NCI-H1105 (cell line): ENCODE results near the gene STARD7.
"Not testable (repeated sequence)": the region's sequence is repeated elsewhere in the genome, so short reads cannot be mapped to it uniquely, and the experiment has no call there.

ENCODE experiments used
- DNase-seq: peaks from one replicate; lab custom pipeline; 2025; lab: John Stamatoyannopoulos, UW

STARD7 gene

DNA sequence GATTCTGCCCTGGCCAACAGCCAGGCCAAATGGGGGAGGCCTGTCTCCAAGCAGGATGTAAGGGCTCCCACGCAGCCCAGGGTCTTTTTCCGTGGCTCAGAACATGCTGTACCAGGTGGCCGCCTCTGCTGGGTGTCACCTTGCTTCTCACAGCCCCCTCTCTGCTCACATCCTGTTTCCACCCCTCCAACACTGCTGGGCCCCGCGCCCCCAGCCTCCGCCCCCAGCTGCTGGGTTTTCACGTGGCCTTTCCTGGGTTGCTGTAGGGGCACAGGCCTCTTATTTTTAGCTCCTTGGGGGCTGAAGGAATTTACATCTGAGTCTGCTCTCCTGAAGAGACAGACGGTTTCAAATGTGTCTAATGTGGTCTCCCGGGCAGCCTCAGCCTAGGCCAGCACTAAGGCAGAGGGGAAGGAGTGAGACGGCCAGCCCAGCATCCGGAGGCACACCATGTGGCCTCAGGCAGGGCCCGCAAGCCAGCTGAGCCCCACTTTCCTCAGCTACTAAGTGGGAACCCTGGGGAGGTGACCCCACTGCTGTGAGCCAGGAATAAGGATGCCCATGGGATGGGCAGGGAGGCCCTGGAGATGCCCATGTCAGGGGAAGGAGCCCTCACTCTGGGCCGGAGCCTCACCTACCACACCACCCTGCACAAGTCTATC lies 44.7 kb downstream of the STARD7 start:
- no peak for DNase-seq

DNA sequence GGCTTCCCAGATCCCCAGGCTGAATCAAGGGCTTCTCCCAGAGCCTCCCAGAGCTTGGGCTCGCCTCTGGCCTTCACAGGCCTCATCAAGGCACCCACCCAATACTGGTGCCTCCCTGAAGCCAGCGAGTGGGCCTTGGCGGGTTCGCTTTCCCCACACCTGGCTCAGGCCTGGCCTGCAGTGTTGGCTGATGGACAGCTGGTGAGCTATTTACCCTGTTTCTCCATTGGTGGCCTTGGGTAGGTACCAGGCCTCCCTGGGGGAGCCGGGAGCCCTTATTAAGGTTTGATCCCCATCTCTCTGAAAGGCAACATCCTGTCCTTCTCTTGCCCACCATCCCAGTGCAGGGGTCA lies 45.2 kb downstream of the STARD7 start:
- no peak for DNase-seq

DNA sequence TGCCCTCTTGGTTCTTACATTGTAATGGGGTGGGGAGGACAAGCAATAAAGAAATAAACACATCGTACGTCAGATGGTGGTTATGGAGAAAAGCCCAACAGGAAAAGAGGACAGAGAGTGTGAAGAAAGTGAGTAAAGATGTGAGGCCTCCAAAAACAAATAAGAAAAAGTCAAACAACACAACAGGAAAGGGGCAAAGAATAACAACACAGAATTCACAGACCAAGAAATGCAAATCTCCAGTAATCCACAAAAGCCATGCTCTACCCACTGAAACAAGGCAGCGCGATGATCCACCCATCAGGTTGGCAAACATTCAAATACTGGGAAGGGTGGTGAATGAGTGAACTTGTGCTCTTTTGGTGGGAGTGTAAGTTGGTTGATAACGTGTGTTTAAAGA lies 46.7 kb downstream of the STARD7 start:
- no peak for DNase-seq

DNA sequence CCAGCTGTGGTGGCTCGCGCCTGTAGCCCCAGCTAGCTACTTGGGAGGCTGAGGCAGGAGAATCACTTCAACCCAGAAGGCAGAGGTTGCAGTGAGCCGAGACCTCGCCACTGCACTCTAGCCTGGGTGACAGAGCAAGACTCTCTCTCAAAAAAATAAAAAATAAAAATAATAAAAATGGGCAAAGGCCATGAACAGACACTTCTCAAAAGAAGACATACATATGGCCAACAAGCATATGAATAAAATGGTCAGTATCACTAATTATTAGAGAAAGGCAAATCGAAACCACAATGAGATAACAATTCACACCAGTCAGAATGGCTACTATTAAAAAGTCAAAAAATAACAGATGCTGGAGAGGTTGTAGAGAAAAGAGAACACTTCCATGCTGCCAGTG lies 48.3 kb downstream of the STARD7 start:
- DNase-seq = not testable (repeated sequence)

DNA sequence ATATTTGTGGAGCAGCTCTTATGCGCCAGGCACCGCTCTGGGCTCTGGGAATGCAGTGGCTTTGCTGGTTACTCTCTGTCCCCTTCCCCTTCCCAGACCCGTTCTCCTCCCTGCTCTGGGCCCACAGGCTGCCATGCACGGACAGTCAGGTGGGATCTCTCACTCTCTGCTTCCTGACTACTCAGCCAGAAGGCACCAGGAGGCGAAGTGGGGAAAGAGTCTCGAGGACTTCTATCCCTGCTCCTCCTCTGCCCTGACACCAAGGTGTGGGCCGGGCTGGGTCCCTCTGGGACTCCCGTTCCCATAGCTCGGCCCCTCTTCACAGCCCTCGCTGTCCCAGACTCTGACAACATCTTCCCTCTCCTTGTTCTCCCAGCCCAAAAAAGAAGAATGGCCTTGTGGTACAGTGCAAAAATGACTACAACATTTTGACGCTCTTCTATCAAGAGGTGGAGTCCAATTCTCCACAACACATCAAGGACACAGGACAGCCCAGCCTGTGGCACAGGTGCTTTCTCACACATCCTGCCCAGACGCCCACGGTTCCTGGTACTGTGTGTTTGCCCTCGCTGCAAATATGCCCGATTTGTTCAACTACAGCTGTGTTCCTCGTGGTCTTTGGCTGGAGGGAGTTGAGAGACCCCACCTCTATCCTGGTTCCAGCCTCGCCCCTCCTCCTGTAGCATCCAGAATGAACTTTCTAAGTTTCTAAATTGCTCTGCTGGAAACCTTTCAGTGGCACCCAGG lies 49.4 kb downstream of the STARD7 start:
- DNase-seq = no peak

DNA sequence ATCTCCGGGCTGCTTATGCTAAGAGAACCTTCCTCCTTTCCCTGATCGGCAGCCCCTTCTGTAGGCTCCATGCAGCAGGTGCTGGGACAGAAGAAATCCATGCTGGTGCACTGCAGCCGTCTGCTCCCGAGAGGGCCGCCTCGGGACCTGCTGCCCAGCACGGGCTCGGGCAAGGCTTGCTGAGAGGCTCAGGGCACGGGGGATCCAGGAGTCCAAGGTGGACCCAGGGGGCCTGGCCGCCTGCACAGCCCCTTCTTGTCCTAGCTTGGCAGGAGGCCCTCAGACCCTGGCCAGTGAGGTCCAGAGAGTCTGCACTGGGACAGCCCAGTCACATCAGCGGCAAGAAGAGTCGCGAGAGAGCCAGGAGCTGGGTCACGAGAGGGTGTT lies 50.1 kb downstream of the STARD7 start:
- DNase-seq = no peak

DNA sequence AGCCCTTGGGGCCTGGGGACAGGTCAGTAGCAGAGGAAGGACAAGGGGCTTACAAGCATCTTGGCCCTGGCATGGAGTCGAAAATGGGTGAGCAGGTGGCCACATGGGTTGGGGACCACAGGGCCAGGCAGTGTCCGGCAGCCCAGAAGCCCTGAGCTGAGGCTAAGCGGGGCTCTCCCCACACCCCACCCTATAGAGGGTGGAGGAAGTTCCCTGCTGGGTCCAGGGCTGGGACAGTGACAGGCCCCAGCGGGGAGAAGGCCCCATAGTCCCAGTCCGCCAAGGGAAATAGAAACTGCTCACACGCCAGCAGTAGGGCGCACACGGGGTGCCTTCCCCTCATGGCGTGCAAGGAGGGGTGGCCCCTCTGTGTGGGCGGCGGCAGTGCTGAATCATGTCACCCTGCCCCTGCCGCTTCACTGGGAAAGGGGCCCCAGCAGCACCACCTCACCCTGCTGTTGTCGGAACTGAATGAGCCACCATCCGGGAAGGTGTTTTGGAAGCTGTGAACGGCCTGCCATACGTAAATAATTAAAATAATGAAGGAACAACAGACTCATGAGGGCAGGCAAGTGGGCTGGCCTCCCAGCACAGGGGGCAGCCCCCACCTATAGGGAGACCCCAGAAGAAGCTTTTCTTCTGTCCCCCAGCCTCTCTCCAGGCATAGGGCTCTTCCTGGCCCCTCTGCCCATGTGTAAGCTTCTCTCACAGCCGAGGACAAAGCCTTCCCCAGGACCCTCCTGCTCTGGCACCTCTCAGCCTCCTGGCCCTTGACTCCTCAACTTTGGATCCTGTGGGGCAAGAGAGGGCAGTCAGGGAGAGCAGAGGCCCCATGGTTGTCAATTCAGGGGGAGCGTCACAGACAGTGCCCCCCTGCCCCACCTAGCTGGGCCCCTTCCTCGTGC lies 50.7 kb downstream of the STARD7 start:
- DNase-seq = no peak

DNA sequence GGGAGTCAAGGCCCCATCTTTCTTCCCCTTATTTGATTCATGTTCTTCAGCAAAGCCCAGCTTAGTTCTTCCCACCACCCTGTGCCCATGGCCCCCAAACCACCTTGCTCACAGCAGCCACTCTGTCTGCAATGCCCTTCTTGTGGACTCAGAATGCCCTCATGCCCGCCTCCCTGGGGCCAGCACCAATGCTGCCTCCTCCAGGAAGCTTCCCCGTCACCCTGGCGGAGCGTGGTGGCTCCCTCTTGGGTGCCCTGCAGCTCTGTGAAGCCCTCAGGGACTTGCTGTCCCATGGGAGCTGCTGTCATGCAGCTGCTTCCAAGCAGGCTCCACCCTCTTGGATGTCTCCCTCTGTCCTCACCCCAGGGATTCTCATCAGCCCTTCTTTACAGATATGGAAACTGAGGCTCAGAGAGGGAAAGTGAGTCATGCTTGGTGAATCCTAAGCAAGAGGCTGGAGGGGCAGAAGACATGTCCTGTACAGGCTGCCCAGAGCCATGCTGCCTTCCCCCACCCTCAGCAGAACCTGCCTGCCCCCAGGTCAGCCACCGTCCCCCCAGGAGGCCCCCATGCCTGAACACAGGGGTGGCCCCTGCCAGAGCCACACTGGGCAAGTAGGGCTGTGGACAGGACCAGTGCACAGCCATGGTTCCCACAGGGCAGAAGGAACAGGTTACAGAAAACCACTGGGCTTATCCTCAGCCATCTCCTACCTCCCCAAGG lies 51.5 kb downstream of the STARD7 start:
- no peak for DNase-seq

DNA sequence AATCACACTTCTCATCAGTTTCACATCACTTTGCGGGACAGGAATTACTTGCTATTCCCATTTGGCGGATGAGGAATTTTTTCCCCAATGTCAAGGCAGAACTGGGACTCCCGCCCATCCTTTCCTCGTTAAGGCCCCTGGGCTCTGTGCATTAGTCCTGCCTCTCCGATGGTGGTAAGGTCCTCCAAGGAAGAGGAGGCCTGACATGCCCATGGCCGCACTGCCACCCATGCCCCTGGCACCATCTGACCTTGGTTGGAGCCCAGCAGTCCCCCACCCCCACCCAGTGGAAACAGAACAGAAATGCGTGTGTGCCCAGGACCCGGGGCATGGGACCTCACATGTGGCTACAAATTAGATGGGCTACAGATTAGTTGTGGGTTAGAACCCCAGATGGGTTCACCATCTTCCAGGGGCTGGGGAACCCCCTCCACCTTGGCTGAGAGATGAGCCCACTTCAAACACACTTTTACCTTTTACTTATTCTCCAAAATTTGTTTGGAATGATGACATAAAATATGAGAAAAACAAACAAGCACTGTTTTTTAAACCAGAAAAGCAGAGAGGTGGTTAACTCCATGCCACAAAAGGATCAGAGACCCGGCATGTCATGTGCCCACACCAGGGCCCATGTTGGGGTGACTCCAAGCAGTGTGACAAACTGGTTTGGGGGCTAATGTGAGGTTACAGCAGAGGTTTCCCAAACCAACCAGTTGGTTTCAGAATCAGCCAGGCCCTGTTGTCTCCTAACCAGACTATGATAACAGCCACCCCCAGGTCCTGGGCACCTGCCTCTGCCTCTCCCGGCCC lies 52.4 kb downstream of the STARD7 start:
- no peak for DNase-seq

DNA sequence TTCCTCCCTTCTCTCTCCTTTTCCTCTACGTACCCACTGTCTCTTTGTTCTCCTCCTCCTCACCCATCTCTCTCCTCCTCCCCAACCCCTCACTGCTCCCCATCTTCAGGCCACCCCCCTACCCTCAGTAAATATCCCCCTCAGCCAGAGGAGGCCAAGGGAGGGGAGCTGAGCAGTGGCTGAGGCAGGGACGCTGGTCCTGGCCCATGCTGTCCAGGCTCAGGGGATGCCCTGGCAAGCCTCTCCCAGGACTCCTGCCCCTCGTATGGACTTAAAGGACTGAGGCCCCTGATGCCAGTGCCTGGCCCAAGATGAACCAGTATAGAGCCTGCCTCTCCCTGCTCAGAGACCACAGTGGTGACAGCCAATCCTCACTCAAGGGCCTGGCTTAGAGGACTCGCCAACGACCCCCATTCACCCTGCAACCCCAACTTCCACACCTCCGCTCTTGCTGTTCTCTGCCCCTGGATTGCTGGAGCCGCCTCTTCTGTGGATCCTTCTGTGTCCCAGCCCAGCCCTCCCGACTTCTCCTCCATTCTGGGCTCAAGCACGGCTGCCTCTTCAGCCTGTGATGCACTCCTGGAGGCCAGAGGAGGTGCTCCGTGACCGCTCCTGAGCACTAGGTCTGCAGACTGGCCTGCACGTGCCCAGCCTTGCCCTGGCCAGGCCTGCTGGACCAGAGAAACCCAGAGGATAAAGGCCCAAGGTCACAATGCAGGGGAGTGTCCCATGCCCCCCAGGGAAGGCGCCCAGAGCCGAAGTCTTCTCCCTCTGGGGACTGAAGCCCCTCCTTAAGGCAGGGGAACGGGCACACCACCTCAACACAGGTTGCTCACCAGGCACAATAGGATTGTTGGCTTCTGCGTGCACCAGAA lies 53.9 kb downstream of the STARD7 start:
- DNase-seq = no peak

DNA sequence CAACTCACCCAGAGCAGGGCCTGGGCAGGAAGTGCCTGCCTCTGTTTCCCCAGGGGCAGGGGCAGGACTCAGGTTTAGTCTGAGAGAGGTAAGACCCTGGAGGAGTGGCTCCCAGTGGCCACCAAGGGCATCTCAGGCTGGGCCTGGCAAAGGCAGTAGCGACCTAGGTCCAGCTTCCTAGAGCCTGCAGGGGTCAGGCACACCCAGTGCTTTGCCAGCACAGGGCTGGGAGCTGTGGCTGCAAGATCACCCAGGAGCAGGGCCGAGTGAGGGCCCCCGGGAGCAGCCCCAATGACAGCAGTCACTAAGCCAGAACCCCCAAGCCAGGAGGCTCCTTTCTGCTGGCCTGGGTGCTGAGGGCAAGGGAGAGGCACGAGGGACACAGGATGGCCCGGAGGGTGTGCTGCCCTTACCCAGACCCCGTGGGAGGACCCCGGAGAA lies 54.6 kb downstream of the STARD7 start:
- no peak for DNase-seq

DNA sequence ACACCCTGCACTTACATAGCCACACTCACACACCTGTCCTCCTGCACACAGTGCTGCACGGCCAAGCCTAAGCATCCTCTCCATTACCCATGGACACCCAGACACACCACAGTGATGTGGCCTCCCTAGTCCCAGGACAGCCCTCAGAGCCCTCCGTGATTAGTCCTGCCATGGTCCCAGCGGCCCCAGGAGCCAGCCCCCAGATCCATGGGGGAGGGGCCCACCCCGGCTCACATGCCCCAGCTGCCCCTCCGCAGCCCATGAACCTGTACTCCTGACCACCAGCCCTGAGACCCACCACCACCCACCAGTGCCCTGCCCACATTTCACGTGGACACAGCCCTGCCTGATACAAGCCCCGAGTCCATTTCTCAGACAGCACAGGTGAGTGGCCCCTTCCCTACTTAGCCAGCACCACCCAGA lies 55.3 kb downstream of the STARD7 start:
- DNase-seq = no peak

DNA sequence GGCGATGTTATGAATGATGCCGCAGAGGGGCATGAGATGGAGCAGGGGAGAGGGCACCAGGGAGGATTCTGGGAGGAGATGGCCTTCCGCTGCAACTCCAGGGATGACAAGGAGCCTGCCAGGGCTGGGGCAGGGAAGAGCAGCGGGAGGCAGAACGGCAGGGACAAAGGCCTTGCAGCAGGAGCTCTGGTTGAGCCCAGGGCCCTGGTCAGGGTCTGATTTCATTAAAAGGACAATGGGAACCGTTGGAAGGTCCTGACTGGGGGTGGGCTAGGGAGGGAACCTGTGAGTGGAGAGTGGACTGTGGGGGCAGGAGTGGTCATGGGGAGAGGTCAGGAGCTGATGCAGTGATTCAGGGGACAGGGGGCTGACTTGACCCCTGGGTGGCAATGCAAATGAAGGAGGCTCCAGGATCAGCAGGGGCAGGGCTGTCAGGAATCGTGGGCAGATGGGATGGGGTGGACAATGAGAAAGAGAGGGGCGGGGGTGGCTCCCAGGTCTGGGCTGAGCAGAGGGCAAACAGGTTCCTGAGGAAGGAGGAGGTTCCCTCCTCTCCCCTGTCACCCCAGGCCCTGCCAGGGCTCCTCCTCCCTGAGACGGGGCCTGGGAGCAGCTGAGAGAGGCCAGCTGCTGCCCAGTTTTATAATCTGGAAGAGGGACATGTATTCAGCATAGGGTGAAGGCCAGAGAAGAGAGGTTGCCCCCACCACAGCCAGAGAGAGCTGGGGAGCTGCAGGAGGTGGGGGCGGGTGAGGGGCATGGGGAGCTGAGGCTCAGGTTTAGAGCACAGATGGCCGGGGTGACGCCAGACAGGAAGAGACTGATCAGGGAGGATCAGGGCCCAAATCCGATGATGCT lies 56.1 kb downstream of the STARD7 start:
- no peak for DNase-seq

DNA sequence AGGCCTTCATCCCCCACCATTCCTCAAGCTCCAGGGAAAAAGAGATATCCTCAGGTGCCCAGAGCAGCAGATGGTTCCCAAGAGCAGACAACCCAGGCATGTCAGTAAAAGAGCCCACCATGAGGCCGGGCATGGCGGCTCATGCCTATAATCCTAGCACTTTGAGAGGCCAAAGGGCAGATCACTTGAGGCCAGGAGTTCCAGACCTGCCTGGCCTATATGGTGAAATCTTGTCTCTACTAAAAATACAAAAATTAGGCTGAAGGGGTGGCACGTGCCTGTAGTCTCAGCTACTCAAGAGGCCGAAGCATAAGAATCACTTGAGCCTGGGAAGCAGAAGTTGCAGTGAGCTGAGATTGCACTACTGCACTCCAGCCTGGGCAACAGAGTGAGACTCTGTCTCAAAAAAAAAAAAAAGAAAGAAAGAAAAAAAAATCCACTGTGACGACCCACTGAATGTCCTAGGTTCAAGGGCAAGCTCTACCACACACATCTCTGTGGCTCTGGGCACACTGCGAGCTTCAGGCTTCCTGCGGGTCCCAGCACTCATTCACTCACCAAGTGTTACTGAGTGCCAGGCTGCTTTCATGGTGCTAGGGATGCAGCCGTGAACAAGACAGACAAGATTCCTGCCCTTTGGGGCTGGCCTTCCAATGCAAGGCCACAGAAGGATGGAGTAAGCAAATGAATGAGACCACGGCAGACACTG lies 56.9 kb downstream of the STARD7 start:
- DNase-seq = no peak

DNA sequence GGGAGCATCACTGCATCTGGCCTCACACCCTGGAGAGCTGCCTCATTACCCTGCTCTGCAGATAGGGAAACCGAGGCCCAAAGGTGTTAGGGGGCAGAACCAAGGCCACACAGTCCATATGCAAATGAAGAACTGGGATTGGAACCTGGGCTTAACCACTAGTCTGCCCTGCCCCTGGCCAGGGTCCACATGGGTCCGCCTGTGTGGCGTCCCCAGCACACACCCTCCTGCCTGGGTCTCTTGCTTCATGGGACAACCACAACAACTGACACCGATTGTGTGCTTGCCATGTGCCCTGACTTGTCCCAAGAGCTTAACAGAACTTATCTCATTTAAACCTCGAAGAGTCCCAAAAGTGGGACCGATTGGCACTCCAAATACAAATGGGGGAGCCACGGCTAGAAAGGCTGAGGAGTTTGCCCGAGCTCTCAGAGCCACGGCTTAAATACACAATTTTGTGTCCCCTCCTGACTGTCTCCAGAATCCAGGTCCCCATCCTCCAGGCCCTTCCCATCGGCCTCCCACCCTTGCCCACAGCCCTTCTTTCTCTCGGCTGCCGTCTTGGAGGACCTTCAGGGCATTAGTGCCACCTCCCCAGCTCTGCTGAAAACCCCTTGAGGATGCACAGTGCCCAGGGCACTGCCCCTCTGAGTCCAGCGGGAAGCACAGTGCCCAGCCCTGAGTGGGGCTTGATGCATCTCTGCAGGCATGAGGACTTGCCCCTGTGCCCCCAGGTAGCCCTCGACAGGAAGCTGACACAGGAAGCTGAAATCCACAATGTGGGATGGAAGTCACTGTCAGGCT lies 57.6 kb downstream of the STARD7 start:
- DNase-seq = no peak

DNA sequence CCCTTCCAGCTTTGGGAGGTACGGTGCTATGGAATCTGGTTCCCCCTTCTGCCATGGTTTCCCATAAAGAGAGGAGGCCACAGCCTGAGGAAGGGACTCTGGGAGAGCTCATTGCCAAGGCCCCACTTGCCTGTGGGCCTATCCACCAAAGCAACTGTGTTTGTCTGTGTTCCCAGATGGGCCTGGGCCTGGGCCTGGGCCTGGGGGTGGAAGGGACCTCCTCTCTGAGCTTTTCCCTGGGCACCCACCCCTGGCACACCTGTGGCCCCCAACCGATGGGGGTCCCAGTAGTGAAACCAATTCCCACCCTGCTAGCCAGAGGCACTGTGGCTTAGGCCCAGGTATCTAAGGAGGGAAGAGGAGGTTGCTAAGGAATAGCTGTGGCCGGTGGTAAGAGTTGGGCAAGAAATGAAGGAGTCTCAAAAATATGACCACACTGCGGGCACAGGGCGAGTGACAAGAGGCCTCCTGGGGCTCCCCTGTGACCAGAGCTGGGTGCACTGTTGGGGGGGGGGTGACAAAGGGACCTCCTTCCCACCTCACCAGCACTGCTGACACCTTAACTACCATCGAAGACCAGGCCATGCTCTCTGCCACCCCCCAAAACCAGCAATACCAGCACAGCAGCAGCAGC lies 58.5 kb downstream of the STARD7 start:
- DNase-seq = no peak
